Measurements from ENCODE around the gene PRSS33. TPM values are rescaled to one million over a fixed set of nuclear protein-coding genes. Genes with fewer than 3 reads are reported as not detected.
A peak's percentile ranks its signal among the peaks of the same experiment; 100 is the strongest.

PRSS33 gene
- total and polyA plus RNA-seq, 9 of the 15 experiments (the other 6 are each of a cell fraction or from before 2014, with no cell fraction given) = not detected

DNA sequence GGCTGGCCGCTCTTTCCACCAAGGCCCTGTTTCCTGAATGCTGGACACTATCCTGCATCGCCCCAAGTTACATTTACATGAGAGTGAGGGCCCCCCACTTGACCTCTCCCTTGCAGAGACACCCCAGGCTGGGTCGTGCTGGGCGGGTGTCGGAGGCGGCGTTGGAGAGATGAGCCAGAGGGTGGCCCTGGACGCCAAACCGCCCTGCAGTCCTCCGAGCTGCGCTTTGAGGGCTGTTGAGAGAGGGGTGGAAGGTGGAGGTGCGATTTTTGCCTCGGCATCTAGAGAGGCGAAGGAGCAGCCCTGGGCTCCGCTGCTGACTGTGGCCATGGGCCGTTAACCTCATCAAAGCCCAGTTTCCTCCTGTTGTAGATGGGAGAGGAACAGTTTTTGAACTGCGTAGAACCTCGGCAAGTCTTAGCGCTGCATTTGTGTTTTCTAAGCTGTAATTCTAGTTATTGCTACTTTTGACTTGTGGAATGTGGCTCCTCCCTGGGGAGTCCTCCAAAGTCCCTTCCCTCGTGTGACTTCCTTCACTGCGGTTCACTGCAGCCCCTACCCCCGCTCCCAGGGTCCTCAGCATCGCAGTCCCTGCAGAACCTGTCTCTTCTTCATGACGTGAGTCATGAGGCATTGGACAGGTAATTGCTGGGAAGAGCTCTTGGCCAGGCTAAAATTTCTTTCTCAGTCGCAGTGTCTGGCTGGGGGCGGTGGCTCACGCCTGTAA is 9.3 kb downstream of the PRSS33 start (continued):
- TF ChIP-seq, protein P1, sequence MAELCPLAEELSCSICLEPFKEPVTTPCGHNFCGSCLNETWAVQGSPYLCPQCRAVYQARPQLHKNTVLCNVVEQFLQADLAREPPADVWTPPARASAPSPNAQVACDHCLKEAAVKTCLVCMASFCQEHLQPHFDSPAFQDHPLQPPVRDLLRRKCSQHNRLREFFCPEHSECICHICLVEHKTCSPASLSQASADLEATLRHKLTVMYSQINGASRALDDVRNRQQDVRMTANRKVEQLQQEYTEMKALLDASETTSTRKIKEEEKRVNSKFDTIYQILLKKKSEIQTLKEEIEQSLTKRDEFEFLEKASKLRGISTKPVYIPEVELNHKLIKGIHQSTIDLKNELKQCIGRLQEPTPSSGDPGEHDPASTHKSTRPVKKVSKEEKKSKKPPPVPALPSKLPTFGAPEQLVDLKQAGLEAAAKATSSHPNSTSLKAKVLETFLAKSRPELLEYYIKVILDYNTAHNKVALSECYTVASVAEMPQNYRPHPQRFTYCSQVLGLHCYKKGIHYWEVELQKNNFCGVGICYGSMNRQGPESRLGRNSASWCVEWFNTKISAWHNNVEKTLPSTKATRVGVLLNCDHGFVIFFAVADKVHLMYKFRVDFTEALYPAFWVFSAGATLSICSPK (IDR thresholded peaks at IDR 0.05; ENCODE audit: borderline replicate concordance) = no peak
- TF ChIP-seq, protein P2, sequence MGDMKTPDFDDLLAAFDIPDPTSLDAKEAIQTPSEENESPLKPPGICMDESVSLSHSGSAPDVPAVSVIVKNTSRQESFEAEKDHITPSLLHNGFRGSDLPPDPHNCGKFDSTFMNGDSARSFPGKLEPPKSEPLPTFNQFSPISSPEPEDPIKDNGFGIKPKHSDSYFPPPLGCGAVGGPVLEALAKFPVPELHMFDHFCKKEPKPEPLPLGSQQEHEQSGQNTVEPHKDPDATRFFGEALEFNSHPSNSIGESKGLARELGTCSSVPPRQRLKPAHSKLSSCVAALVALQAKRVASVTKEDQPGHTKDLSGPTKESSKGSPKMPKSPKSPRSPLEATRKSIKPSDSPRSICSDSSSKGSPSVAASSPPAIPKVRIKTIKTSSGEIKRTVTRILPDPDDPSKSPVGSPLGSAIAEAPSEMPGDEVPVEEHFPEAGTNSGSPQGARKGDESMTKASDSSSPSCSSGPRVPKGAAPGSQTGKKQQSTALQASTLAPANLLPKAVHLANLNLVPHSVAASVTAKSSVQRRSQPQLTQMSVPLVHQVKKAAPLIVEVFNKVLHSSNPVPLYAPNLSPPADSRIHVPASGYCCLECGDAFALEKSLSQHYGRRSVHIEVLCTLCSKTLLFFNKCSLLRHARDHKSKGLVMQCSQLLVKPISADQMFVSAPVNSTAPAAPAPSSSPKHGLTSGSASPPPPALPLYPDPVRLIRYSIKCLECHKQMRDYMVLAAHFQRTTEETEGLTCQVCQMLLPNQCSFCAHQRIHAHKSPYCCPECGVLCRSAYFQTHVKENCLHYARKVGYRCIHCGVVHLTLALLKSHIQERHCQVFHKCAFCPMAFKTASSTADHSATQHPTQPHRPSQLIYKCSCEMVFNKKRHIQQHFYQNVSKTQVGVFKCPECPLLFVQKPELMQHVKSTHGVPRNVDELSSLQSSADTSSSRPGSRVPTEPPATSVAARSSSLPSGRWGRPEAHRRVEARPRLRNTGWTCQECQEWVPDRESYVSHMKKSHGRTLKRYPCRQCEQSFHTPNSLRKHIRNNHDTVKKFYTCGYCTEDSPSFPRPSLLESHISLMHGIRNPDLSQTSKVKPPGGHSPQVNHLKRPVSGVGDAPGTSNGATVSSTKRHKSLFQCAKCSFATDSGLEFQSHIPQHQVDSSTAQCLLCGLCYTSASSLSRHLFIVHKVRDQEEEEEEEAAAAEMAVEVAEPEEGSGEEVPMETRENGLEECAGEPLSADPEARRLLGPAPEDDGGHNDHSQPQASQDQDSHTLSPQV (IDR thresholded peaks at IDR 0.05) = peak; percentile 29; the same call in 1 of the 2 replicates
- TF ChIP-seq POLR2A (conservative IDR thresholded peaks at IDR 0.05) = peak; percentile 53
- TF ChIP-seq, protein P3, sequence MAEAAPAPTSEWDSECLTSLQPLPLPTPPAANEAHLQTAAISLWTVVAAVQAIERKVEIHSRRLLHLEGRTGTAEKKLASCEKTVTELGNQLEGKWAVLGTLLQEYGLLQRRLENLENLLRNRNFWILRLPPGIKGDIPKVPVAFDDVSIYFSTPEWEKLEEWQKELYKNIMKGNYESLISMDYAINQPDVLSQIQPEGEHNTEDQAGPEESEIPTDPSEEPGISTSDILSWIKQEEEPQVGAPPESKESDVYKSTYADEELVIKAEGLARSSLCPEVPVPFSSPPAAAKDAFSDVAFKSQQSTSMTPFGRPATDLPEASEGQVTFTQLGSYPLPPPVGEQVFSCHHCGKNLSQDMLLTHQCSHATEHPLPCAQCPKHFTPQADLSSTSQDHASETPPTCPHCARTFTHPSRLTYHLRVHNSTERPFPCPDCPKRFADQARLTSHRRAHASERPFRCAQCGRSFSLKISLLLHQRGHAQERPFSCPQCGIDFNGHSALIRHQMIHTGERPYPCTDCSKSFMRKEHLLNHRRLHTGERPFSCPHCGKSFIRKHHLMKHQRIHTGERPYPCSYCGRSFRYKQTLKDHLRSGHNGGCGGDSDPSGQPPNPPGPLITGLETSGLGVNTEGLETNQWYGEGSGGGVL (CRISPR knock-in tag; IDR thresholded peaks at IDR 0.05) = no peak
- TF ChIP-seq CHCHD3 (CRISPR knock-in tag; IDR thresholded peaks at IDR 0.05) = no peak
- no peak for TF ChIP-seq ZNF133 (CRISPR knock-in tag; IDR thresholded peaks at IDR 0.05)
- TF ChIP-seq SMARCE1 (IDR thresholded peaks at IDR 0.05) = no peak
- TF ChIP-seq STAG1 (CRISPR knock-in tag; IDR thresholded peaks at IDR 0.05; ENCODE audit: borderline replicate concordance) = no peak
- TF ChIP-seq PML (IDR thresholded peaks at IDR 0.05; ENCODE audit: low read length) = no peak
- TF ChIP-seq KDM1A (IDR thresholded peaks at IDR 0.05) = no peak
- no peak for TF ChIP-seq ZEB2 (IDR thresholded peaks at IDR 0.05)
- TF ChIP-seq ZKSCAN8 (CRISPR knock-in tag; IDR thresholded peaks at IDR 0.05) = no peak
- TF ChIP-seq, protein P4, sequence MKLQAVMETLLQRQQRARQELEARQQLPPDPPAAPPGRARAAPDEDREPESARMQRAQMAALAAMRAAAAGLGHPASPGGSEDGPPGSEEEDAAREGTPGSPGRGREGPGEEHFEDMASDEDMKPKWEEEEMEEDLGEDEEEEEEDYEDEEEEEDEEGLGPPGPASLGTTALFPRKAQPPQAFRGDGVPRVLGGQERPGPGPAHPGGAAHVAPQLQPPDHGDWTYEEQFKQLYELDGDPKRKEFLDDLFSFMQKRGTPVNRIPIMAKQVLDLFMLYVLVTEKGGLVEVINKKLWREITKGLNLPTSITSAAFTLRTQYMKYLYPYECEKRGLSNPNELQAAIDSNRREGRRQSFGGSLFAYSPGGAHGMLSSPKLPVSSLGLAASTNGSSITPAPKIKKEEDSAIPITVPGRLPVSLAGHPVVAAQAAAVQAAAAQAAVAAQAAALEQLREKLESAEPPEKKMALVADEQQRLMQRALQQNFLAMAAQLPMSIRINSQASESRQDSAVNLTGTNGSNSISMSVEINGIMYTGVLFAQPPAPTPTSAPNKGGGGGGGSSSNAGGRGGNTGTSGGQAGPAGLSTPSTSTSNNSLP (IDR thresholded peaks at IDR 0.05; ENCODE audit: borderline replicate concordance, low read depth, low read length) = no peak
- no peak for TF ChIP-seq ZNF24 (IDR thresholded peaks at IDR 0.05)
- TF ChIP-seq ZNF696 (CRISPR knock-in tag; conservative IDR thresholded peaks at IDR 0.05) = 0 out of 2 replicates have a peak, but pooled peaks have one; percentile 32
- 0 out of 2 replicates have a peak, but pooled peaks have one; percentile 13 for TF ChIP-seq CXXC5 (CRISPR knock-in tag; IDR thresholded peaks at IDR 0.05)

Measured in K562 (cell line).